NCI-H526 (cell line): ENCODE results near the gene PAPOLA.
"Not testable (repeated sequence)": the region's sequence is repeated elsewhere in the genome, so short reads cannot be mapped to it uniquely, and the experiment has no call there.

ENCODE experiments used
- DNase-seq, 2 experiments: peaks; one replicate each; lab custom pipeline; 2025; lab: John Stamatoyannopoulos, UW

The PAPOLA gene

DNA sequence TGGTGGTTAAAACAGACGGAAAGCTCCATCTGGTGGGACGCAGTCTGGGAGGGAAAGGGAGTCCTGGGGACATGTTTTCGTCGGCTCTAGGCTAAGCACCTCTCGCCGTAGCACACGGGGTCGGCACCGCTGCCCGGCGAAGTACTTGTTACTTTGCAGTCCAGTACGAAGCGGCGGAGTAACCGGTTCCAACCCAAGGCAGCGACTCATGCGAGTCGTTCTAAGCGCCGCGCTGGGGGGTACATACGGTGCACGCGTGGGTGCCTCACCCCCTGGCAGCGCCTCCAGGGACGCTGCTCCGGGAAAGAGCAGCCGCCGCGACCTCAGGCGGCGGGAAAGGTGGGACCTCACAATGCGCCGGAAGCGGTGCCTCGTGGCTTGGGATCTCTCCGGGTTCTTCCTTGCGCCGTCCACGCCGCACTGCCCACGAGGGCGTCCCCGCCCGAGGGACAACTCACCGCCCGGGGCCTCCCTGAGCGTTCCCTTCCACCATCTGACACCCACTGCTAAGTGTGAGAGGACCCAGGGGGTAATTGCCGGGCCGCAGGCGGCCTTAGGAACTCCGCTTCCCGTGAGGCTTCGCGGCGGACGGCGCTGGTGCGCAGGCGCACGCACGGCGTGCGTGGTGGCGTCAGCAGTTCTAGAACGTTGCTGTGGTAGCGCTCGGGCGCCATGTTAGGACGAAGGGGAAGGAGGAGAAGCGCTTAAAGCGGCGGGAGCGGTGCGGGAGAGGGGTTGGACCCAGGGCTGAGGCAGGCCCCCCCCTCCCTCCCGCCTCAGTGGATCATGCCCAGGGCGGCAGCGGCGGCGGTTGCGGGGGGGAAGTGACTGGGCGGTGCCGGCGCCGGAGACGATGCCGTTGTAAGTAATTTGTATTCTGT lies at the start of gene PAPOLA:
PAPOLA (plus strand) TSS at position 643 of the 881 bp plus-strand sequence; CDS start at position 854, 211 bp downstream.
- peak; percentile 92 to 97 for DNase-seq

DNA sequence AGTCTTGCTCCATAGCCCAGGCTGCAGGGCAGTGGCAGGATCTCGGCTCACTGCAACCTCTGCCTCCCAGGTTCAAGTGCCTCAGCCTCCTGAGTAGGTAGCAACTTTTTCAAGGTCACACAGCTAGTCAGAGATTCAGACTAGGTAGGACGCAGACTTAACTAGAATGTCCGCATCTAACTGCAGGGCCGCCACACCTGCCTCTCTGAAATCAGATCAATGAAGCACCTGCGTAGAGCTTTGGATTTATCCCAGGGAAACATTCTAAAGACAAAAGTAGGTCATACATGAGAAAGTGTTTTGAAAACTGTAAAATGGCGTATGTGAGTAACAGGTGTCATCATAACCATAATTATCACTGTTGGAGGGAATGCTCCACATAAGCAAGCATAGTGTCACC lies 49.5 kb upstream of the PAPOLA start:
- DNase-seq = no peak

DNA sequence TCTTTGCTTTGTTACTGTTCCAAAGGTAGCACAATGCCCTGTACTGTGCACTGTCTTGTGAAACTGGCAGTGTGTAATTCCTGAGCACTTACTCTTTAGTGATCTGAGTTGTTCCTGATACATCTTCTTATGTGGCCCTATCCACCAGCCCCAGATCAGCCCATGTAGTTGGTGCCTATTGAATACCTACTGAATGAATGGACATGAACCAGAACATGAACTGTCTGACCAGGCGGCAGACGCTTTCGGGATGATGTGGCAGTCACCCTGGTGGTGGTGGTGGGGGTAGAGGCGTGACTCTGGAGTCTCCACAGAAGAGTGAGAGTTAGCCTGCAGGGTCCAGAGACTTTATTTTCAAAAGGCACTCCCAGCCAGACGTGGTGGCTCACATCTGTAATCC lies 46.6 kb upstream of the PAPOLA start:
- DNase-seq = no peak

DNA sequence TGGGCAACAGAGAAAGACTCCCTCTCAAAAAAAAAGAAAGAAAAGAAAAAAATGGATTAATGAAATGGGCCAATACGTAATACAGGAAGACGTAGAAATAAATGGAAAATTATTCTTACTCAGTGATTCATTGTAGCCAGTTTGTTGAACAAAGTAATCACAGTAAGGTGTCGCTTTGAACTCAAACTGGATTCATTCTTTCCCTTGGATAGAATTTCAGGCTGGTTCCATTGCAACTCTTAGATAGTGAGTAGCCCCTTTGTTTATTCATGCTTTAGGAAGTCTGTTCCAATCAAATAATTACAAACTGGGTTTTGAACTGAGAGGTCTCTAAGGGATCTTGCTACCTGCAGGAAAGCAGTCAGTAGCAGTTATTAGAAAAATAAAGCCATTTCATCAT lies 42.3 kb upstream of the PAPOLA start:
- no peak for DNase-seq

DNA sequence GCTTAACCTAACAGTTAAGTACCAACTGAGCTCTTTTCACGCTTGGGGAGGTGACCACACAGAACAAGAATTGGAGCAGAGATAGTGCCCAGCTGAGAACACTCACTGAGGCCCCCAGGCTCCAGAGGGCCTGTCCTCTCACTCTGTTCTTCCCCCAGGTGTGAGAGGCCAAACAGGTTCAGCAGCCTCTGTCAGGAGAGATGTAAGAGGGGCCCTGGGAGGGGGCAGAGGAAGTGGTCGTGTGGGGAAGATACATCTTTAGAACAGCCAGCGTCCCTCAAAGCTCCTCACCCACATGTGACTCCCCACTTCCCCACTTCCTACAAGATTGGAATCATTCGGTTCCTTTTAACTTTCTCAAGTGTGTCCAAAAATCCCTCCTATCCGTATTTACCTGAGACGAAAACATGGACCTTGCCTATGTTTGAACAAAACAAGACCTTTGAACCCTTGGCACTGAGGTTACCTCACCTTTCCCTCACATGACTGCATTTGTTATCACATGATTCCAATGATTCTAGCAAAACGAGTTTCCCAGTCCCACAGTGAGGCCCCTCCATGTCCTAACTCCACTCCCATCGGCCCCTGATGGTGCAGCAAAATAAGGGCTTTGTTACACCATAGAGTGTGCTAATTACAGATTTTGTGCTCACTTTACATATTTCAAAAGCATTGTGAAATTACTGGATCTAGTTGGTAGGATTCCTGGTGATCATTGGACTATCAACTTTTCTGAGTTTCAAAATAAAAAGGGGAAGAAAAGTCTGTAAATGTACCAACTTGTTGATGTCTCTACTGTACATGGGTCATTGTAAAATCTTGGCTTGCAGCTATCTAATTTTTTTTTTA lies 40.0 kb upstream of the PAPOLA start:
- DNase-seq = peak in 1 of 2 experiments; percentile 16

DNA sequence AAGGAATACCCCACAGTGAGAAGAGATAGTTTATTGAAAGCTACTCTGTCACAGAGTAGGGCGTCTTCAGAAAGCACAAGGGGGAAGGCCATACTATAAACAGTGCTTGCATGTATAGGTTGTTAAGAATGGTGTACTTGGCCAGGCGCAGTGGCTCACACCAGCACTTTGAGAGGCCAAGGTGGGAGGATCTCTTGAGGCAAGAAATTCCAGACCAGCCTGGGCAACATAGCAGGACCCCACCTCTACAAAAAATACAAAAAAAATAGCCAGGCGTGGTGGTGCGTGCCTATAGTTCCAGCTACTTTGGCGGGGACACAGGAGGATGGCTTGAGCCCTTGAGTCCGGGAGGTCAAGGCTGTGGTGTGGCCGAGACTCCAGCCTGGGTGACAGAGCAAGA lies 38.0 kb upstream of the PAPOLA start:
- no peak for DNase-seq

DNA sequence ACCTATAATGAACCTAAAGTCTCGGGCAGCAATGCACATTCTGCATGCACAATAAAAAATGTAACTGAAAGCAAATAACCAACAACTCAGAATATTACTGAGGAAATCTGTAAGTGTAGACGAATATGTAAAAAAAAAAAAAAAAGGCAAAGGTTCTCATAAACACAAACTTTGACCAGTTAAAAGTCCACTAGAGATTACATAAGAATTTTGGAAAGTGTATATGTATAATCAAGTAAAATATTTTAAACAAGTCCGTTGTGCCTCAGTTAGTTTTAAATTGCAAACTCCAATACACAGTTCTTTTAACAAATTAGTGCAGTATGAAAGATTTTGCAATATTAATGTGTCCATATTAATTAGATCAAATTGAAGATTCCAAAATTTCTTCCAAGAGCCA lies 35.3 kb upstream of the PAPOLA start:
- DNase-seq = no peak

DNA sequence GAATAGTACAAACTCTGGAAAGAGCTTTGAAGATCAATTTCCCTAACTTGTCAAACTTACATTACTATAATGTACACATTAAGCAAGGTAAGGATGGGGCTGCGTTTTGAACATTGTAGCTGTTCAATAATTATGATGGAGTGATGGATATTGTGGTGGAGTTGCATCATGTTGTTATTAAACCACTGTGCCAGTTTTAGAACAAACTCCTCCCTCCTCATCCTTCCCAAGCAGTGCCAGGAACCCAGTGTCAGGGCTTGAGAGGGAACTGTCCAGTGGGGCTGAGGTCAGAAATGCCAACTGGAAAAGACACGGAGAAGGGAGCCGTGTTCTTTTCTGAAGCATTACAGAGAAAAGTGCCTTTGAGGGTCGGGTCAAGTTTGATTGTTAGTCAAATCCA lies 31.9 kb upstream of the PAPOLA start:
- no peak for DNase-seq

DNA sequence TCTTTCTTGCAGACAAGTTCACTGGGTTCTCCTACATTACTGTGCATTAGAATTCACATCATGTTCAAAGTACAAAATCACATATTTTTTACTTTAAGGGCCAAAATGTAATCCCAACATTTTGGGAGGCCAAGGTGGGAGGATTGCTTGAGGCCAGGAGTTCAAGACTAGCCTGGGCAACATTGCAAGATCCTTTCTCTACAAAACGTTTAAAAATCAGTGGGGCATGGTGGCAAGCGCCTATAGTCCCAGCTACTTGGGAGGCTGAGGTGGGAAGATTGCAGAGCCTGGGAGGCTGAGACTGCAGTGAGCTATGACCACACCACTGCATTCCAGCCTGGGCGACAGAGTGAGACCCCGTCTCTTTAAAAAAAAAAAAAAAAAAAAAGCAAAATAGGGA lies 31.2 kb upstream of the PAPOLA start:
- DNase-seq = not testable (repeated sequence)

DNA sequence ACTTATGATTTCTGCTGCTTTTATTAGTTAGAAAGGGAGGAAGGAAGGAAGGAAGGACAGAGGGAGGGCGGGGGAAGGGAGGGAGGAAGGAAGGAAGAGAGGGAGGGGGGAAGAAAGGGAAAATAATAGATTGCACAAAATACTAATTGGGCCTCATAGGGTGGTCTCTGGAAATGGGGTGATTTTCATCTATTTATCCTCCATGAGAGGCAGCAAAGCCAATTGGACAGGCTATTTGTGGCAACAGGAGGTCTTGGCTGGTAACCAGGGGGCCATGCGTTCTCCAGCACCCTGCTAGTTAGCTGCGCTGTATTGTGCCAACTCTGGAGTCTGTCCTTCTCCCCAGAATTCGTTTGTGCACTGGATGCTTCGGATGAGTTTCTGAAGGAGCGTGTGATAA lies 24.1 kb upstream of the PAPOLA start:
- no peak for DNase-seq

DNA sequence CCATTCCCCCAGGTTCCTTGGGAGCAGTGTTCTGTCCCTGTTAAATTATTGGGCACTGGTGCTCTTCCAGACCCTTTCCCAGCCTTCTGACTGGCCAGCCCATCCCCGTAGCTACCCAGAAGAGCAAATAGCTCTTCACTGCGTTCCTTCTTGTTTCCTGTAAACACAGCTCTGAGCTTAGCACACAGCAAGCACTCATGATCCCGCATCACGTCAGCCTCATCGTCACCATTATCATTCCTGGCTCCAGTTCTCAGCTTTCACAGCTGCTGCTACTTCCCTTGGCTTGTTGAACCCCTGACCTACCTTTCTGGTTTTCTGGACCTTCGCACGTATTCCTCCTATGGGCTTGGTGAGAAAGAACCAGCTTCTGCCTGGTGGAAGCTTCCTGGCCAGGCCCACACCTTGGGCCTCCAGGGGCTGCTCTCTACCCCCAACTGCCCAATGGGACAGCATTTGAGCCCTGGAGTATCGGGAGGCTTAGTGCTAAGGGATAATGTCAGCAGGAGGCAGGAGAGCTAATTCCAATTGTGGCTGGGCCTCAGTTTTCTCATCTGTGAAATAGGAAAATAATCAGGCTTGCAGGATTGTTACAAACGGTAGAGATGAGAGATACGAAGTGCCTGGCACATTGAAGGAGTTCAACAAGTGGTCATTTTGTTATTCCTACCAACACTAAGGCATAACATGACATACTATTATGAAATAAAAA lies 22.6 kb upstream of the PAPOLA start:
- no peak for DNase-seq

DNA sequence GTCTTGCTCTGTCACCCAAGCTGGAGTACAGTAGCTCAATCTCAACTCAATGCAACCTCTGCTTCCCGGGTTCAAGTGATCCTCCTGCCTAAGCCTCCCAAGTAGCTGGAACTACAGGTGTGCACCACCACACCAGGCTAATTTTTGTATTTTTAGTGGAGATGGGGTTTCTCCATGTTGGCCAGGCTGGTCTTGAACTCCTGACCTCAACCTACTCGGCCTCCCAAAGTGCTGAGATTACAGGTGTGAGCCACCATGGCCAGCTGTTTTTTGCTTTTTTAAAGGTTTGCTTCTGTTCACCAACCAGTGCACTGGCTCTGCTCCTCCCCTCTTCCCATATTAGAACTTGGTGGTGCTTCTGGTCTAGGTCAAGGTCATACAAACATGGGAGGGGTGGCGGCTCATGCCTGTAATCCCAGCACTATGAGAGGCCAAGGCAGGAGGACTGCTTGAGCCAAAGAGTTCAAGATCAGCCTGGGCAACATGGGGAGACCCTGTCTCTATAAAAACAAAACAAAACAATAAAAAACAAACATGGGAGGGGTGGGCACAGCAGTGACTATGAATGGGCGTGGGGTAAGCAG lies 20.4 kb upstream of the PAPOLA start:
- DNase-seq = no peak

DNA sequence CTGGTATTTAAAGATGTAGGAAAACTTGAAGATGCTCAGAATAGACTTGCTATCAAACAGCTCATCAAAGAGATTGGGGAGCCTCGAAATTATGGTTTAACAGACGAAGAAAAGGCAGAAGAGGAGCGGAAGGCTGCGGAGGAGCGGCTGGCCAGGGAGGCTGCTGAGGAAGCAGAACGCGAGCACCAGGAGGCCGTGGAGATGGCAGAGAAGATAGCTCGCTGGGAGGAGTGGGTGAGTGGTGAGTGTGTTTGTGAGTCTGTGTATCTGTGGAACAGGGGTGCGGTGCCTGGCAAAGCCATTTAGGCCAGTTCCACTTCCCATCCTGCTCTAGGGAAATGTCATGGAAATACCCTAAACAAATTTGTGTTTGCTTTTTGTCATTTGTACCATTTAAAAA lies 19.2 kb upstream of the PAPOLA start:
- no peak for DNase-seq

DNA sequence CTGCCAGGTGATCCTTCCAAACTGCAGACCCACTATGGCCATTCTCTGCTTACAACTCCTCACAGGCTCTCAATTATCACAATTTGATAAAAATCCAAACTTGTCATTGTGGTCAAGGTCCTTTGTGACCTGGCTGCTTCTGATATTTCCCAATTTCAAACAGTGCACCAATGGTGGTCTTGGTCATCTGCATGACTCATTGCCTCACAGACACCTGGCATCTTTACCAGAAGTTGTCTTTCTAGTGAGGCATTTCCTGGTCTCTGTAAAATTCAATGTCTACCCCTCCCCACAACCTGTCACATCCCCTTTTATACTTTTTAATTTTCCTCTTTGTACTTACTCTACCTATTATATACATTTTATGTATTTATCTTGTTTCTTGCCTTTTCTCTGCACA lies 17.8 kb upstream of the PAPOLA start:
- no peak for DNase-seq

DNA sequence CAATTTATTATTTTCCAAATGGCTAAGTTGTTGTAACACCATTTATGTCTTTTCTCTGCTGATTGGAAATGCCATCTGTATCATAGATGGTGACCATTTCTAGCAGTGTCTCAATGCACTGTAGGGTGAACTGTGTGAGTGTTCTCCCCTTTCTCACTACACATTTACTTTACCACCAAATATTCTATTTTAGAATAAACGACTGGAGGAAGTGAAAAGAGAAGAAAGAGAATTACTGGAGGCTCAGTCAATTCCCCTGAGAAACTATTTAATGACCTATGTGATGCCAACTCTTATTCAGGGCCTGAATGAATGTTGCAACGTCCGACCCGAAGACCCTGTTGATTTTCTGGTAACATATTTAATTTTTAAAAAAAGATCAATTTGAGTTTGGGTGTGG lies 15.5 kb upstream of the PAPOLA start:
- DNase-seq = no peak

DNA sequence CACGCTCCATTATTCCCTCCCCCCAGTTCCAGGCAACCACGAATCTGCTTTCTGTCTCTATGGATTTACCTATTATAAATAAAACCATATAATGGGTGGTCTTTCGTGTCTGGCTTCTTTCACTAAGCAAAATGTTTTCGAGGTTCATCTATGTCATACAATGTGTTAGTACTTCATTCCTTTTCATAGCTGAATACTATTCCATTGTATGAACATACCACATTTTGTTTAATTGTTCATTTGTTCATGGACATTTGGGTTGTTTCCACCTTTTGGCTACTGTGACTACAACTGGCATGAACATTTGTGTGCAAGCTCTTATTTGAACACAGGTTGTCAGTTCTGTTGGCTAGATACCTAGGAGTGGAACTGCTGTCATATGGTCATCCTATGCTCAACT lies 12.9 kb upstream of the PAPOLA start:
- no peak for DNase-seq

DNA sequence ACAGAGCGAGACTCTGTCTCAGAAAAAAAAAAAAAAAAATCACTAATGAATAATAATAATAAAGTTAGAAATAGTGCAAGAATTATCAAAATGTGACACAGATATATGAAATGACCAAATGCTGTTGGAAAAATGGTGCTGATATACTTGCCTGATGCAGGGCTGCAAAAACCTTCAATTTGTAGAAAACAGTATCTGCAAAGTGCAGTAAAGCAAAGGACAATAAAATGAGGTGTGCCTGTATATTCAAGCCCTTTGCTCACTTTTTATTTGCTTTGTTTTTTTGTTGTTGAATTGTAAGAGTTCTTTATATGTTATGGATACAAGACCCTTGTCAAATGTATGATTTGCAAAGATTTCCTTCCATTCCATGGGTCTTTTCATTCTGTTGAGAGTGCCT lies 9.0 kb upstream of the PAPOLA start:
- no peak for DNase-seq

DNA sequence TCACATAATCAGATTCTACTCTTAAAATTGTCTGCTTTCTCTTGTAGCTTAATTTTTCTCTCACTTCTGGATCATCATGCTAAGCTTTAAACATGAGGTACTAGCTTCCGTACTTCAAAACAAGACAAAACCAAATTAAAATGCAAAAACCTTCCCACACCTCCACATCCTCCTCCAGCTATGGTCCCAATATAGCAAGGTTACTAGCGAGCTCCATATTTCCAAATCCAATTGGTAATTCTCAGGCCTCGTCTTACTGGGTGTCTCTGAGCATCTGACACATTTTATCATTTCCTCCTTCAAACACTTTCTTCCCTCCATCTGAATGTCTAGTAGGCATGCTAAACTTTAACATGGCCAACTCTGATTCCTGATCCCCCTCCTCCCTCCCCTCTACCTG lies 7.9 kb upstream of the PAPOLA start:
- no peak for DNase-seq

DNA sequence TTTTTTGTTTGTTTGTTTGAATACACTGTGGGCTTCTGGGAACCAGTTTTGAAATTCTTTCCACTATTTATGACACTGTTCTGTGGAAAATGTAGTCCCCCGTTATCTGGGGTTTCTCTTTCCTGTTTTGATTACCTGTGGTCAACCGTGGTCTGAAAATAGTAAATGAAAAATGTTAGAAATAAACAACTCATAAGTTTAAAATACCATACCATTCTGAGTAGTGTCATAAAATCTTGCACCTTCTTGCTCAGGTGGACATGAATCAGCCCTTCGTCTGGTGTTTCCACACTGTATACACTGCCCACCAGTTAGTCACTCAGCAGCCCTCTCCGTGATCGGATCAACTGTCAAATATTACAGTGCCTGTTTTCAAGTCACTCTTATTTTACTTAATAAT lies 5.1 kb upstream of the PAPOLA start:
- DNase-seq = no peak

DNA sequence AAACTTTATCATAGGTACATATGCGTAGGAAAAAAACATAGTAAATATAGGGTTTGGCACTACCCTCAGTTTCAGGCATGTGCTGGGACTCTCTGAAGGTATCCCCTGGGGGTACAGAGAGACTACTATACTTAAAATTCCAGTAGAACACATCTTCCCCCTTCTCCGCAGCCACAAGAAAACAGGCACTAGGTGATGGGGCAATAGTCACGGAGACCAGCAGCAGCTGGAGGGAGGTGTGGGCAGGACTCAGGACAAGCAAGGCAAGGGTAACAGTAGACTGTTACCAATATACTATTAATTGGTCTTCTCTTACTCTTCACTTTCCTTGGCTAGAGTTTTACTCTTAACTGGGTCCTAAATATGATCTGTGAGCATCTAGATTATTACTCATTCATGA lies 4.6 kb upstream of the PAPOLA start:
- no peak for DNase-seq

DNA sequence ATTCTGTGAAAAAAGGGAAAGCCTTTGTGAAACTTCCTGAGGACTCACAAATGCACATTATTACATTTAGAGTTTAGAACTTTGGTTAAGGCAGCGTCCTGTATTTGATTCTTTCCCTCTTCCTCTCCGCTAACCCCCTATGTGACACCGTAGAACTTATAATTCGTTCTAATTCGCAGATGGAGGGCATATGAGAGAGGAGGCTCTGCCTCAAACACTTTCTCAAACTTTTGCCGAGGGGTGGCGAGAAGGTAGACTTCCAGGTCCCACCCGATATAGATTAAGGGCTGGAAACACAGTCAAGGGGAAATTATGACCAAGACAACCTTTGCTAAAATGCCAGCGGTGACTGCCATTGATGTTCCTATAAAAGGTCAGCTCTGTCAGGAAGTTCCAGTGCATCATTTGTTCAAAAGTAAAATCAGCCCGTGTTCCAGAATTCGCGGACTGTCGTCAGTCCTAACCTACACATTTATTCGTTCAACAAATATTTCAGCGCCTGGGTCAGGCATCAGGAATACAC lies 904 bp upstream of the PAPOLA start:
- DNase-seq = peak in 1 of 2 experiments; percentile 46
